WERI-Rb-1 (cell line): Measurements from ENCODE around the gene DOC2A.
A peak's percentile ranks its signal among the peaks of the same experiment; 100 is the strongest.

ENCODE experiments used
- DNase-seq: peaks from one replicate; pipeline ENCODE4 v3.0.0-alpha.2; 2020
- H3K27ac ChIP-seq: fragments of 250-450 bp; sonication (Bioruptor Pico); 2 replicates; pipeline ENCODE4 v1.5.1; 2020; ENCODE audit warnings: mild to moderate bottlenecking, moderate library complexity
- H3K27me3 ChIP-seq: fragments of 250-450 bp; sonication (Bioruptor Pico); 2 replicates; pipeline ENCODE4 v1.5.1; 2021; ENCODE audit warnings: mild to moderate bottlenecking, low read depth, moderate library complexity; ENCODE audit not compliant: insufficient read depth, severe bottlenecking
- H3K36me3 ChIP-seq: fragments of 250-450 bp; sonication (Bioruptor Pico); 2 replicates; pipeline ENCODE4 v1.5.1; 2020; ENCODE audit warnings: mild to moderate bottlenecking, moderate library complexity
- H3K4me3 ChIP-seq: 2 replicates; pipeline ENCODE4 v1.5.1; 2011; ENCODE audit warnings: low read depth, mild to moderate bottlenecking, control low read depth, low read length
- H3K9me3 ChIP-seq: fragments of 250-450 bp; sonication (Bioruptor Pico); 2 replicates; pipeline ENCODE4 v1.5.1; 2021; ENCODE audit warnings: mild to moderate bottlenecking, moderate library complexity; ENCODE audit not compliant: severe bottlenecking
- CTCF ChIP-seq: IDR thresholded peaks from 2 replicates; pipeline ENCODE4 v1.5.1; 2011; ENCODE audit warnings: low read depth, mild to moderate bottlenecking, control low read depth, inconsistent platforms, low read length

The DOC2A gene

GRCh38 chr16:29990034-29990433 is 20.8 kb downstream of the DOC2A start:
- no peak for TF ChIP-seq CTCF
- no peaks in the 10 kb centered on the region for H3K9me3 ChIP-seq
- no peak for DNase-seq
- peak overlapping the region; percentile 77 for H3K27ac ChIP-seq
- H3K4me3 ChIP-seq: no peak overlapping the region
- H3K27me3 ChIP-seq: no peaks in the 10 kb centered on the region
- H3K36me3 ChIP-seq: peaks cover 89% of the 10 kb centered on the region

- Histone ChIP-seq H3K27ac (peak overlapping the region; percentile 77), H3K27me3 (no peaks in the 10 kb centered on the region), H3K9me3 (no peaks in the 10 kb centered on the region), H3K36me3 (peaks cover 91% of the 10 kb centered on the region), H3K4me3 (no peak overlapping the region)
- no peak for TF ChIP-seq CTCF
- DNase-seq: peak; percentile 91
Observed at GRCh38 chr16:29989111-29989858, 21.5 kb downstream of the DOC2A start.

GRCh38 chr16:29988346-29989075 is 22.3 kb downstream of the DOC2A start:
- H3K9me3 ChIP-seq: no peaks in the 10 kb centered on the region
- H3K36me3 ChIP-seq: peaks cover 91% of the 10 kb centered on the region
- H3K4me3 ChIP-seq: no peak overlapping the region
- no peak for DNase-seq
- H3K27me3 ChIP-seq: no peaks in the 10 kb centered on the region
- H3K27ac ChIP-seq: peak overlapping the region; percentile 77
- TF ChIP-seq CTCF: no peak

GRCh38 chr16:29987371-29988085 is 23.3 kb downstream of the DOC2A start:
- H3K27me3 ChIP-seq: no peaks in the 10 kb centered on the region
- no peak overlapping the region for H3K27ac ChIP-seq
- no peak for TF ChIP-seq CTCF
- H3K4me3 ChIP-seq: no peak overlapping the region
- DNase-seq: no peak
- H3K9me3 ChIP-seq: no peaks in the 10 kb centered on the region
- H3K36me3 ChIP-seq: peaks cover 91% of the 10 kb centered on the region

- no peak overlapping the region for H3K27ac ChIP-seq
- no peaks in the 10 kb centered on the region for H3K27me3 ChIP-seq
- no peak for DNase-seq
- TF ChIP-seq CTCF: no peak
- peaks cover 92% of the 10 kb centered on the region for H3K36me3 ChIP-seq
- no peaks in the 10 kb centered on the region for H3K9me3 ChIP-seq
- no peak overlapping the region for H3K4me3 ChIP-seq
Observed at GRCh38 chr16:29986931-29987330, 23.9 kb downstream of the DOC2A start.
